ENCODE results near the gene KLHL2.

- TF ChIP-seq L3MBTL2 (conservative IDR thresholded peaks at IDR 0.05) (no peak), SP1 (IDR thresholded peaks at IDR 0.05) (no peak), TARDBP (IDR thresholded peaks at IDR 0.05) (no peak), SUZ12 (IDR thresholded peaks at IDR 0.05) (no peak), FOXM1 (IDR thresholded peaks at IDR 0.05; ENCODE audit: borderline replicate concordance) (no peak), HDGF (IDR thresholded peaks at IDR 0.05; ENCODE audit: borderline replicate concordance) (no peak), ARNT (IDR thresholded peaks at IDR 0.05) (no peak), BHLHE40 (IDR thresholded peaks at IDR 0.05; ENCODE audit: borderline replicate concordance) (no peak)
Observed at GRCh38 chr4:165185448-165185847, 21.9 kb upstream of the KLHL2 start.

Measured in HEK293T (cell line).